IMR-90 (cell line): ENCODE measurements around the gene CDH13. TPM values are rescaled to one million over a fixed set of nuclear protein-coding genes. Genes with fewer than 3 reads are reported as not detected.

ENCODE experiments used
- ATAC-seq: fragments of 200-7000 bp; cut with Tn5 transposase; 2 replicates; pipeline ENCODE4 v1.9.1; 2020; ENCODE audit warnings: low read depth, mild to moderate bottlenecking, moderate library complexity
- BruUV-seq: library from RNA; stranded (reverse); fragments of 400-500 nt; replicated peaks from 2 replicates; lab custom pipeline; 2021; lab: Mats Ljungman, UMichigan
- CTCF ChIA-PET: fragments of 300-600 bp; formaldehyde crosslinking; extraction: SDS; loops from one replicate; lab custom pipeline; 2021; ENCODE audit warnings: antibody characterized with exemption; lab: Yijun Ruan, JAX
- POLR2A ChIA-PET: fragments of 300-600 bp; sonication (Branson Sonifier 250); formaldehyde crosslinking; loops from one replicate; lab custom pipeline; 2022; ENCODE audit warnings: antibody characterized with exemption; ENCODE audit not compliant: unreplicated experiment; lab: Charles Lee
- DNase-seq: peaks from one replicate; pipeline ENCODE4 v3.0.0; 2013
- H2AFZ ChIP-seq: replicated peaks from 2 replicates; pipeline ENCODE3; 2013; ENCODE audit warnings: low read length, mild to moderate bottlenecking; ENCODE audit not compliant: poor library complexity
- H2AK5ac ChIP-seq: 2 replicates; pipeline ENCODE4 v1.6.1; 2013; ENCODE audit warnings: low read depth, low read length, inconsistent platforms
- H2AK9ac ChIP-seq: replicated peaks from 2 replicates; pipeline ENCODE3; 2013; ENCODE audit warnings: mild to moderate bottlenecking, low read depth, low read length, moderate library complexity; ENCODE audit not compliant: poor library complexity
- H2BK120ac ChIP-seq: 2 replicates; pipeline ENCODE4 v1.6.1; 2013; ENCODE audit warnings: low read depth, low read length, inconsistent platforms
- H2BK15ac ChIP-seq: 3 replicates; pipeline ENCODE4 v1.6.1; 2013; ENCODE audit warnings: low read depth, low read length, inconsistent platforms
- H2BK20ac ChIP-seq: 2 replicates; pipeline ENCODE4 v1.6.1; 2013; ENCODE audit warnings: low read depth, mild to moderate bottlenecking, inconsistent platforms, low read length, moderate library complexity
- H2BK5ac ChIP-seq: 2 replicates; pipeline ENCODE4 v1.6.1; 2013; ENCODE audit warnings: mild to moderate bottlenecking, low read depth, low read length, inconsistent platforms; ENCODE audit not compliant: poor library complexity, severe bottlenecking
- H3K14ac ChIP-seq: replicated peaks from 2 replicates; pipeline ENCODE4 v1.6.1; 2013; ENCODE audit warnings: low read depth, low read length, inconsistent platforms
- H3K18ac ChIP-seq: 2 replicates; pipeline ENCODE4 v1.6.1; 2013; ENCODE audit warnings: low read depth, low read length, control low read depth
- H3K23ac ChIP-seq: 2 replicates; pipeline ENCODE4 v1.6.1; 2013; ENCODE audit warnings: low read depth, low read length, inconsistent platforms
- H3K27ac ChIP-seq: 2 replicates; pipeline ENCODE4 v1.5.1; 2013; ENCODE audit warnings: mild to moderate bottlenecking, control low read depth, low read length; ENCODE audit not compliant: insufficient read depth
- H3K27me3 ChIP-seq: 2 replicates; pipeline ENCODE4 v1.6.1; 2013; ENCODE audit warnings: low read length; ENCODE audit not compliant: control insufficient read depth, insufficient read depth
- H3K36me3 ChIP-seq: 2 replicates; pipeline ENCODE4 v1.6.1; 2013; ENCODE audit warnings: low read length, mixed read lengths; ENCODE audit not compliant: control insufficient read depth, insufficient read depth
- H3K4ac ChIP-seq: 2 replicates; pipeline ENCODE4 v1.6.1; 2013; ENCODE audit warnings: low read depth, low read length, inconsistent platforms
- H3K4me1 ChIP-seq: 2 replicates; pipeline ENCODE4 v1.6.1; 2013; ENCODE audit warnings: low read length, mixed read lengths; ENCODE audit not compliant: control insufficient read depth, insufficient read depth
- H3K4me2 ChIP-seq: 2 replicates; pipeline ENCODE4 v1.6.1; 2013; ENCODE audit warnings: low read depth, mild to moderate bottlenecking, control low read depth, low read length, moderate library complexity
- H3K4me3 ChIP-seq: 2 replicates; pipeline ENCODE4 v1.5.1; 2013; ENCODE audit warnings: low read depth, mild to moderate bottlenecking, control low read depth, low read length, moderate library complexity; ENCODE audit not compliant: insufficient read depth
- H3K56ac ChIP-seq: 2 replicates; pipeline ENCODE4 v1.6.1; 2013; ENCODE audit warnings: low read length, inconsistent platforms; ENCODE audit not compliant: insufficient read depth; ENCODE audit errors: extremely low read depth
- H3K79me1 ChIP-seq, 2 experiments: 2 replicates each; pipeline ENCODE4 v1.6.1; 2013; ENCODE audit warnings: low read length in 2 of 2, inconsistent platforms in 1 of 2, low read depth in 1 of 2
- H3K9ac ChIP-seq: 2 replicates; pipeline ENCODE4 v1.6.1; 2013; ENCODE audit warnings: low read depth, low read length, control low read depth
- H3K9me1 ChIP-seq: 2 replicates; pipeline ENCODE4 v1.6.1; 2013; ENCODE audit warnings: low read length, inconsistent platforms; ENCODE audit not compliant: insufficient read depth
- H3K9me3 ChIP-seq: 2 replicates; pipeline ENCODE4 v1.6.1; 2013; ENCODE audit warnings: low read length; ENCODE audit not compliant: control insufficient read depth, insufficient read depth
- H4K20me1 ChIP-seq: 2 replicates; pipeline ENCODE4 v1.6.1; 2013; ENCODE audit warnings: low read length, inconsistent platforms; ENCODE audit not compliant: insufficient read depth
- H4K5ac ChIP-seq: 2 replicates; pipeline ENCODE4 v1.6.1; 2013; ENCODE audit warnings: mild to moderate bottlenecking, low read depth, low read length, control low read depth
- H4K8ac ChIP-seq, 2 experiments: 2 replicates each; pipeline ENCODE4 v1.6.1; 2013; ENCODE audit warnings: low read depth in 2 of 2, low read length in 2 of 2, control low read depth in 1 of 2, inconsistent platforms in 1 of 2
- H4K91ac ChIP-seq: 2 replicates; pipeline ENCODE4 v1.6.1; 2013; ENCODE audit warnings: low read depth, low read length, inconsistent platforms; ENCODE audit not compliant: insufficient read depth
- MAFK ChIP-seq: IDR thresholded peaks from 2 replicates; pipeline ENCODE4 v1.6.1; 2012; ENCODE audit warnings: low read depth, low read length, improper control_type of control experiment
- NFE2L2 ChIP-seq: fragments of 150-350 bp; IDR thresholded peaks from 2 replicates; pipeline ENCODE4 v1.6.1; 2016; ENCODE audit warnings: low read depth, mild to moderate bottlenecking, low read length
- POLR2A ChIP-seq: IDR thresholded peaks from 2 replicates; pipeline ENCODE4 v1.6.1; 2012; ENCODE audit warnings: mild to moderate bottlenecking, low read depth, low read length
- USF2 ChIP-seq: fragments of 150-350 bp; IDR thresholded peaks from 2 replicates; pipeline ENCODE4 v1.6.1; 2017; ENCODE audit warnings: mild to moderate bottlenecking, antibody characterized with exemption, low read length, low read depth
- WGBS, 2 experiments: methylation state at CpG; one replicate each; pipeline versions ENCODE4 v1.1.5 to v1.1.7; 2013; ENCODE audit warnings: missing lambda C conversion rate in 2 of 2; ENCODE audit not compliant: insufficient read length in 1 of 2; ENCODE audit errors: extremely low coverage in 2 of 2; 5-methylcytosine and 5-hydroxymethylcytosine counted together
- dilution Hi-C: fragments of 300-500 bp; cut with HindIII; formaldehyde crosslinking; loops from one replicate; pipeline ENCODE4 v1.14.3; 2018; ENCODE audit warnings: low sequenced_read_pairs; ENCODE audit not compliant: unreplicated experiment
- in situ Hi-C: fragments of 300-500 bp; cut with MboI; formaldehyde crosslinking; loops from 3 replicates; pipeline ENCODE4 v1.14.3; 2019; ENCODE audit warnings: low sequenced_read_pairs, inconsistent platforms, mixed read lengths
- intact Hi-C: fragments of 100-400 bp; cut with micrococcal nuclease; formaldehyde crosslinking; loops from 2 replicates; pipeline ENCODE4 v1.10.0; 2022
- polyA plus RNA-seq, 3 experiments: library from polyadenylated mRNA; depleted of rRNA; stranded (reverse); fragments of >200 nt; gene quantifications; 2 replicates each; pipeline ENCODE4 v1.2.3, GENCODE V29; 2012; ENCODE audit warnings: low replicate concordance in 1 of 3
- total RNA-seq: library from RNA; depleted of rRNA; stranded (reverse); fragments of >200 nt; gene quantifications from 2 replicates; pipeline ENCODE4 v1.2.3, GENCODE V29; 2012

CDH13 gene
- total and polyA plus RNA-seq, 2 of the 4 experiments (the other 2 are of a cell fraction): 61.6 to 74.7 TPM

- DNase-seq: no peak
- Histone ChIP-seq H3K18ac (no peak overlapping the region), H3K9ac (no peak overlapping the region), H3K4ac (no peak overlapping the region), H2BK20ac (no peak overlapping the region), H3K23ac (no peak overlapping the region), H3K4me3 (no peak overlapping the region), H3K79me1 (no peaks in the 10 kb centered on the region), H3K4me1 (peaks cover 3% of the 10 kb centered on the region), H3K4me2 (no peak overlapping the region), H3K27ac (no peak overlapping the region), H4K5ac (no peak overlapping the region), H3K14ac (no peak overlapping the region), H3K36me3 (no peaks in the 10 kb centered on the region), H3K56ac (no peak overlapping the region), H4K8ac (no peak overlapping the region), H4K20me1 (no peaks in the 10 kb centered on the region), H2BK120ac (no peak overlapping the region), H2AK9ac (no peak overlapping the region), H2AFZ (no peak overlapping the region), H2AK5ac (no peak overlapping the region), H3K9me3 (no peaks in the 10 kb centered on the region), H3K9me1 (no peaks in the 10 kb centered on the region), H4K91ac (no peak overlapping the region), H2BK15ac (no peak overlapping the region), H2BK5ac (no peak overlapping the region), H3K27me3 (no peaks in the 10 kb centered on the region; the same call in 1 of the 2 replicates)
- no peak for TF ChIP-seq POLR2A
- TF ChIP-seq MAFK: no peak
- TF ChIP-seq USF2: no peak
- no peak for TF ChIP-seq NFE2L2
- no CpG with 5 or more reads among the region's 6 CpGs for WGBS, 2 experiments
- intact Hi-C loops: no loop called here
- ATAC-seq: no peak
- CTCF ChIA-PET: no interaction called here
- POLR2A ChIA-PET: no interaction called here
- no TSS peak for BruUV-seq
- dilution Hi-C loops: no loop called here
- in situ Hi-C loops: no loop called here
These were observed 1117.0 kb downstream of the CDH13 start for GRCh38 chr16:83743720-83744119.
